K562 (cell line): ENCODE measurements around the gene IBA57. TPM values are rescaled to one million over a fixed set of nuclear protein-coding genes. Genes with fewer than 3 reads are reported as not detected.
A peak's percentile ranks its signal among the peaks of the same experiment; 100 is the strongest.

ENCODE experiments used
- ATAC-seq: fragments of 200-7000 bp; cut with Tn5 transposase; 3 replicates; pipeline ENCODE4 v1.9.1; 2020; ENCODE audit warnings: moderate library complexity
- BruUV-seq: library from RNA; stranded (reverse); fragments of 400-500 nt; replicated peaks from 2 replicates; lab custom pipeline; 2021; lab: Mats Ljungman, UMichigan
- CTCF ChIA-PET: fragments of 300-600 bp; formaldehyde crosslinking; extraction: SDS; loops from one replicate; lab custom pipeline; 2021; ENCODE audit warnings: low intra/inter-chr PET ratio; lab: Yijun Ruan, JAX
- POLR2A ChIA-PET: fragments of 300-600, 350-650 bp; sonication (Branson Sonifier 250); formaldehyde crosslinking; extraction: SDS; loops from one replicate; lab custom pipeline; 2021; ENCODE audit warnings: antibody characterized with exemption, inconsistent platforms; lab: Yijun Ruan, JAX
- DNase-seq, 4 experiments: peaks; one replicate each; pipeline versions ENCODE4 v3.0.0 to v3.0.0-alpha.2; 2011 to 2018; ENCODE audit warnings: low spot score in 3 of 4, mixed read lengths in 3 of 4; ENCODE audit errors: extremely low read depth in 1 of 4
- FAIRE-seq: peaks from 2 replicates; lab custom pipeline; 2011; peaks lifted over from hg19 to GRCh38; lab: Jason Lieb, UNC
- H2AFZ ChIP-seq: 2 replicates; pipeline ENCODE4 v1.6.0; 2011; ENCODE audit warnings: low read depth, low read length, control low read depth, inconsistent platforms
- H3K27ac ChIP-seq: fragments of 200-600 bp; 3 replicates; pipeline ENCODE4 v1.8.0; 2011; ENCODE audit warnings: low read depth, mild to moderate bottlenecking, control low read depth, inconsistent platforms, low read length, moderate library complexity, mixed read lengths; ENCODE audit errors: extremely low read depth
- H3K27me3 ChIP-seq, 2 experiments: fragments of 300-600 bp in 1 of 2; 2 replicates in 1 of 2; 3 replicates in 1 of 2; pipeline versions ENCODE4 v1.6.0 to v1.8.0; 2011; ENCODE audit warnings: inconsistent platforms in 2 of 2, low read length in 2 of 2, mild to moderate bottlenecking in 1 of 2, mixed read lengths in 1 of 2, moderate library complexity in 1 of 2; ENCODE audit not compliant: control insufficient read depth in 2 of 2, insufficient read depth in 2 of 2
- H3K36me3 ChIP-seq: fragments of 300-600 bp; 3 replicates; pipeline ENCODE4 v1.8.0; 2011; ENCODE audit warnings: mild to moderate bottlenecking, low read length, inconsistent platforms; ENCODE audit not compliant: control insufficient read depth, insufficient read depth
- H3K4me1 ChIP-seq, 2 experiments: fragments of 200-600 bp in 1 of 2; replicated peaks in 1 of 2; 2 replicates in 1 of 2; 3 replicates in 1 of 2; pipeline versions ENCODE4 v1.5.1 to v1.8.0; 2011; ENCODE audit warnings: inconsistent platforms in 2 of 2, low read length in 2 of 2, mild to moderate bottlenecking in 1 of 2, mixed read lengths in 1 of 2, moderate library complexity in 1 of 2; ENCODE audit not compliant: control insufficient read depth in 2 of 2, insufficient read depth in 2 of 2
- H3K4me2 ChIP-seq: 2 replicates; pipeline ENCODE4 v1.6.1; 2011; ENCODE audit warnings: low read length, control low read depth, inconsistent platforms, mixed read lengths; ENCODE audit not compliant: insufficient read depth
- H3K4me3 ChIP-seq: fragments of 200-600 bp; sonication (generic), shearing (Covaris generic); 2 replicates; pipeline ENCODE4 v1.5.1; 2016; ENCODE audit warnings: control low read depth, inconsistent platforms
- H3K79me2 ChIP-seq: fragments of 200-600 bp; 3 replicates; pipeline ENCODE4 v1.8.0; 2011; ENCODE audit warnings: low read length, inconsistent platforms; ENCODE audit not compliant: control insufficient read depth, insufficient read depth
- H3K9ac ChIP-seq, 2 experiments: 2 replicates each; pipeline versions ENCODE4 v1.6.0 to v1.6.1; 2011; ENCODE audit warnings: low read depth in 2 of 2, low read length in 2 of 2, control low read depth in 1 of 2, inconsistent platforms in 1 of 2, mild to moderate bottlenecking in 1 of 2, mixed read lengths in 1 of 2; ENCODE audit not compliant: insufficient read depth in 1 of 2
- H3K9me1 ChIP-seq: one replicate; pipeline ENCODE4 v1.6.0; 2011; ENCODE audit warnings: inconsistent platforms, mild to moderate bottlenecking, low read length, moderate library complexity; ENCODE audit not compliant: control insufficient read depth, insufficient read depth
- H3K9me3 ChIP-seq: replicated peaks from 2 replicates; pipeline ENCODE4 v1.5.1; 2011; ENCODE audit warnings: low read depth, low read length, inconsistent platforms; ENCODE audit not compliant: control insufficient read depth, insufficient read depth
- H4K20me1 ChIP-seq: replicated peaks from 2 replicates; pipeline ENCODE4 v1.6.1; 2011; ENCODE audit warnings: low read length, inconsistent platforms, mixed read lengths; ENCODE audit not compliant: control insufficient read depth, insufficient read depth
- FOXP1 ChIP-seq: sonication (generic); formaldehyde crosslinking; IDR thresholded peaks from 2 replicates; pipeline ENCODE4 v1.8.0; 2022; ENCODE audit warnings: mild to moderate bottlenecking, missing genetic modification reagents
- KHSRP ChIP-seq: fragments of 450-650 bp; IDR thresholded peaks from 2 replicates; pipeline ENCODE4 v1.6.1; 2017
- MTA3 ChIP-seq: fragments of 450-650 bp; formaldehyde crosslinking; IDR thresholded peaks from 2 replicates; pipeline ENCODE4 v1.6.1; 2017; ENCODE audit warnings: mild to moderate bottlenecking, borderline replicate concordance
- SRSF9 ChIP-seq: fragments of 200-400 bp; formaldehyde crosslinking; IDR thresholded peaks from 2 replicates; pipeline ENCODE4 v1.6.1; 2017; ENCODE audit warnings: low read depth, low read length, borderline replicate concordance
- STAT5A ChIP-seq: IDR thresholded peaks from 2 replicates; pipeline ENCODE4 v1.6.1; 2012; ENCODE audit warnings: low read length, inconsistent platforms, borderline replicate concordance
- WGBS: fragments of 100-300 bp; shearing (Covaris generic); methylation state at CpG from one replicate; pipeline ENCODE4 v1.1.6; 2016; ENCODE audit warnings: low coverage, mixed read lengths; ENCODE audit not compliant: insufficient coverage; ENCODE audit errors: missing lambda C conversion rate; 5-methylcytosine and 5-hydroxymethylcytosine counted together
- in situ Hi-C: fragments of 300-500 bp; cut with MboI; formaldehyde crosslinking; loops from 4 replicates; pipeline ENCODE4 v1.15.0; 2018; ENCODE audit warnings: inconsistent platforms, mixed read lengths
- intact Hi-C: fragments of 100-400 bp; cut with micrococcal nuclease; formaldehyde crosslinking; loops from 2 replicates; pipeline ENCODE4 v1.14.2; 2022
- polyA plus RNA-seq, 8 experiments: library from polyadenylated mRNA; depleted of rRNA in 4 of 8; stranded (reverse) in 5 of 8; unstranded in 3 of 8; fragments of >200 nt; fragmentation: Nextera tagmentation in 2 of 8; fragmentation: Illumina TruSeq in 1 of 8; extraction: Ambion mirVana in 2 of 8; extraction: Trizol in 1 of 8; gene quantifications; 2 replicates each; pipeline versions ENCODE4 v1.2.1 to v1.2.3, GENCODE V29; 2011 to 2014; ENCODE audit warnings: inconsistent platforms in 1 of 8, missing spikeins in 1 of 8
- total RNA-seq, 7 experiments: library from RNA; depleted of rRNA in 6 of 7; stranded (reverse); fragments of >200 nt in 6 of 7; fragmentation: Illumina TruSeq in 2 of 7; extraction: Trizol in 2 of 7; gene quantifications; 2 replicates each; pipeline versions ENCODE4 v1.2.1 to v1.2.3, GENCODE V29; 2011 to 2021; ENCODE audit warnings: low replicate concordance in 1 of 7
- TF ChIP-seq, protein P1 (sequence below): fragments of 250-450 bp; sonication (Bioruptor Pico); IDR thresholded peaks from 2 replicates; pipeline ENCODE4 v1.8.0; 2022; ENCODE audit warnings: moderate library complexity, mild to moderate bottlenecking, inconsistent platforms
- TF ChIP-seq, protein P2 (sequence below): fragments of 250-450 bp; sonication (Bioruptor Pico); IDR thresholded peaks from 2 replicates; pipeline ENCODE4 v1.5.0; 2020; ENCODE audit warnings: mild to moderate bottlenecking, borderline replicate concordance
- TF ChIP-seq, protein P3 (sequence below): fragments of 450-650 bp; IDR thresholded peaks from 2 replicates; pipeline ENCODE4 v1.6.1; 2016; ENCODE audit warnings: low read depth

IBA57 gene
- total and polyA plus RNA-seq, 9 of the 15 experiments (the other 6 are each of a cell fraction or from before 2014, with no cell fraction given) = 0.77 to 15.5 (median 2.7) TPM

DNA sequence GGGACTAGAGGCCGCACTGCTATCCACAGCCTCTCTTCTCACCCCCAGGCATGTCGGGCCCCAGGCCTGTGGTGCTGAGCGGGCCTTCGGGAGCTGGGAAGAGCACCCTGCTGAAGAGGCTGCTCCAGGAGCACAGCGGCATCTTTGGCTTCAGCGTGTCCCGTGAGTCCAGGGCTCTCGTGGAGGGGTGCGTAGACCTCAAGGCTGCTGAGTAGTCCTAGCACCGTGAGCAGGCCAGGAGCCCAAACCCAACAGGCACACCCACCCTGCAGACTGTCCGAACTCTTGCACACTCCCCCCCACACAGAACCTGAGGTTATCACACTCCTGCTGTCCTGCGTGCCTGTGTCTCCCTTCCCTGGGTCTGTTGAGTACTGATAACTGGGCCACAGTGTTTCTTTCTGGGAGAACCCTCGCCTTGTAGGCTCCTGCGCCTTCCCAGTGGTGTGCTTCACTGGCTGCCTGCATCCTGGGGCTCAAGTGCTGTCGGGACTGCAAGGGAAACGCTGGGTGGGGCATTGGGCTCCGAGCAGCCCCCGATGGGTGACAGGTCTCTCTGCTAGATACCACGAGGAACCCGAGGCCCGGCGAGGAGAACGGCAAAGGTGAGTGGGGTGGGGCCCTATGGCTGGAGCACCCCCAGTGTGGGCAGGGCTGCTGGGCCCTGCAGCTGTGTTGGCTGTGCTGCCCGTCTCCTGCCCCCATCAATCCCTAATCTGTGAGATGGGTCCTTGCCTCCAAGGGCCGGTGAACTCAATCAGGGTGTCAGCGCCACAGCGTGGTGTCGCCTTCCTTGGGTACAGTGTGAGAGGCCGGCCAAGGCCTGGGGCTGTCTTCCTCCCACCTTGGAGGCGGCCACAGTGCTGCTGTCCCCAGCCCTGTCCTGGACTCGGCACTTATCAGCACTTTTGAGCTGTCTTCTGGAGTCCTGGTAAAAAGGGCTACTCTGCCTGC is 19.9 kb upstream of the IBA57 start:
- Histone ChIP-seq H3K9me1 (peaks cover 24% of the 10 kb centered on the region), H3K36me3 (peaks cover 63% of the 10 kb centered on the region; the same call in 2 of the 3 replicates), H3K4me3 (no peak overlapping the region), H3K79me2 (peaks cover 90% of the 10 kb centered on the region), H3K27me3 (no peaks in the 10 kb centered on the region), H3K4me1 (peaks cover 70 to 99% of the 10 kb centered on the region in 2 experiments), H2AFZ (no peak overlapping the region), H3K4me2 (peak overlapping the region; percentile 74), H3K27ac (peak overlapping the region; percentile 58), H4K20me1 (peaks cover 66% of the 10 kb centered on the region), H3K9me3 (no peaks in the 10 kb centered on the region), H3K9ac (peak overlapping the region; percentile 37 to 86; a peak in 3 of 4 replicates)
- BruUV-seq = no TSS peak
- DNase-seq (peak; percentile 69 to 97 (median 84)), ATAC-seq (peak; percentile 62), FAIRE-seq (peak; percentile 99)
- CTCF ChIA-PET = no interaction called here
- WGBS = 15% methylated on average over 31 of the region's 31 CpGs
- POLR2A ChIA-PET = interaction anchor here (0.7 to 6.0 kb wide), 10 partner anchors 8 to 313 kb away, joined by 3 to 47 read pairs (median 4); partner anchors contain the start of genes ARF1 and IBA57
- in situ Hi-C loops = no loop called here
- intact Hi-C loops = loop anchor here (1.0 kb wide), 1 partner anchor 19 kb away; no protein-coding TSS in a partner anchor
- TF ChIP-seq SRSF9 (no peak), FOXP1 (CRISPR knock-in tag) (no peak), STAT5A (peak; percentile 89), MTA3 (peak; percentile 89; the same call in 1 of the 2 replicates), KHSRP (peak; percentile 60; the same call in 1 of the 2 replicates)
- TF ChIP-seq, protein P1, sequence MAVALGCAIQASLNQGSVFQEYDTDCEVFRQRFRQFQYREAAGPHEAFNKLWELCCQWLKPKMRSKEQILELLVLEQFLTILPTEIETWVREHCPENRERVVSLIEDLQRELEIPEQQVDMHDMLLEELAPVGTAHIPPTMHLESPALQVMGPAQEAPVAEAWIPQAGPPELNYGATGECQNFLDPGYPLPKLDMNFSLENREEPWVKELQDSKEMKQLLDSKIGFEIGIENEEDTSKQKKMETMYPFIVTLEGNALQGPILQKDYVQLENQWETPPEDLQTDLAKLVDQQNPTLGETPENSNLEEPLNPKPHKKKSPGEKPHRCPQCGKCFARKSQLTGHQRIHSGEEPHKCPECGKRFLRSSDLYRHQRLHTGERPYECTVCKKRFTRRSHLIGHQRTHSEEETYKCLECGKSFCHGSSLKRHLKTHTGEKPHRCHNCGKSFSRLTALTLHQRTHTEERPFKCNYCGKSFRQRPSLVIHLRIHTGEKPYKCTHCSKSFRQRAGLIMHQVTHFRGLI = no peak
- TF ChIP-seq, protein P2, sequence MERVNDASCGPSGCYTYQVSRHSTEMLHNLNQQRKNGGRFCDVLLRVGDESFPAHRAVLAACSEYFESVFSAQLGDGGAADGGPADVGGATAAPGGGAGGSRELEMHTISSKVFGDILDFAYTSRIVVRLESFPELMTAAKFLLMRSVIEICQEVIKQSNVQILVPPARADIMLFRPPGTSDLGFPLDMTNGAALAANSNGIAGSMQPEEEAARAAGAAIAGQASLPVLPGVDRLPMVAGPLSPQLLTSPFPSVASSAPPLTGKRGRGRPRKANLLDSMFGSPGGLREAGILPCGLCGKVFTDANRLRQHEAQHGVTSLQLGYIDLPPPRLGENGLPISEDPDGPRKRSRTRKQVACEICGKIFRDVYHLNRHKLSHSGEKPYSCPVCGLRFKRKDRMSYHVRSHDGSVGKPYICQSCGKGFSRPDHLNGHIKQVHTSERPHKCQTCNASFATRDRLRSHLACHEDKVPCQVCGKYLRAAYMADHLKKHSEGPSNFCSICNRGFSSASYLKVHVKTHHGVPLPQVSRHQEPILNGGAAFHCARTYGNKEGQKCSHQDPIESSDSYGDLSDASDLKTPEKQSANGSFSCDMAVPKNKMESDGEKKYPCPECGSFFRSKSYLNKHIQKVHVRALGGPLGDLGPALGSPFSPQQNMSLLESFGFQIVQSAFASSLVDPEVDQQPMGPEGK (CRISPR knock-in tag) = no peak
- TF ChIP-seq, protein P3, sequence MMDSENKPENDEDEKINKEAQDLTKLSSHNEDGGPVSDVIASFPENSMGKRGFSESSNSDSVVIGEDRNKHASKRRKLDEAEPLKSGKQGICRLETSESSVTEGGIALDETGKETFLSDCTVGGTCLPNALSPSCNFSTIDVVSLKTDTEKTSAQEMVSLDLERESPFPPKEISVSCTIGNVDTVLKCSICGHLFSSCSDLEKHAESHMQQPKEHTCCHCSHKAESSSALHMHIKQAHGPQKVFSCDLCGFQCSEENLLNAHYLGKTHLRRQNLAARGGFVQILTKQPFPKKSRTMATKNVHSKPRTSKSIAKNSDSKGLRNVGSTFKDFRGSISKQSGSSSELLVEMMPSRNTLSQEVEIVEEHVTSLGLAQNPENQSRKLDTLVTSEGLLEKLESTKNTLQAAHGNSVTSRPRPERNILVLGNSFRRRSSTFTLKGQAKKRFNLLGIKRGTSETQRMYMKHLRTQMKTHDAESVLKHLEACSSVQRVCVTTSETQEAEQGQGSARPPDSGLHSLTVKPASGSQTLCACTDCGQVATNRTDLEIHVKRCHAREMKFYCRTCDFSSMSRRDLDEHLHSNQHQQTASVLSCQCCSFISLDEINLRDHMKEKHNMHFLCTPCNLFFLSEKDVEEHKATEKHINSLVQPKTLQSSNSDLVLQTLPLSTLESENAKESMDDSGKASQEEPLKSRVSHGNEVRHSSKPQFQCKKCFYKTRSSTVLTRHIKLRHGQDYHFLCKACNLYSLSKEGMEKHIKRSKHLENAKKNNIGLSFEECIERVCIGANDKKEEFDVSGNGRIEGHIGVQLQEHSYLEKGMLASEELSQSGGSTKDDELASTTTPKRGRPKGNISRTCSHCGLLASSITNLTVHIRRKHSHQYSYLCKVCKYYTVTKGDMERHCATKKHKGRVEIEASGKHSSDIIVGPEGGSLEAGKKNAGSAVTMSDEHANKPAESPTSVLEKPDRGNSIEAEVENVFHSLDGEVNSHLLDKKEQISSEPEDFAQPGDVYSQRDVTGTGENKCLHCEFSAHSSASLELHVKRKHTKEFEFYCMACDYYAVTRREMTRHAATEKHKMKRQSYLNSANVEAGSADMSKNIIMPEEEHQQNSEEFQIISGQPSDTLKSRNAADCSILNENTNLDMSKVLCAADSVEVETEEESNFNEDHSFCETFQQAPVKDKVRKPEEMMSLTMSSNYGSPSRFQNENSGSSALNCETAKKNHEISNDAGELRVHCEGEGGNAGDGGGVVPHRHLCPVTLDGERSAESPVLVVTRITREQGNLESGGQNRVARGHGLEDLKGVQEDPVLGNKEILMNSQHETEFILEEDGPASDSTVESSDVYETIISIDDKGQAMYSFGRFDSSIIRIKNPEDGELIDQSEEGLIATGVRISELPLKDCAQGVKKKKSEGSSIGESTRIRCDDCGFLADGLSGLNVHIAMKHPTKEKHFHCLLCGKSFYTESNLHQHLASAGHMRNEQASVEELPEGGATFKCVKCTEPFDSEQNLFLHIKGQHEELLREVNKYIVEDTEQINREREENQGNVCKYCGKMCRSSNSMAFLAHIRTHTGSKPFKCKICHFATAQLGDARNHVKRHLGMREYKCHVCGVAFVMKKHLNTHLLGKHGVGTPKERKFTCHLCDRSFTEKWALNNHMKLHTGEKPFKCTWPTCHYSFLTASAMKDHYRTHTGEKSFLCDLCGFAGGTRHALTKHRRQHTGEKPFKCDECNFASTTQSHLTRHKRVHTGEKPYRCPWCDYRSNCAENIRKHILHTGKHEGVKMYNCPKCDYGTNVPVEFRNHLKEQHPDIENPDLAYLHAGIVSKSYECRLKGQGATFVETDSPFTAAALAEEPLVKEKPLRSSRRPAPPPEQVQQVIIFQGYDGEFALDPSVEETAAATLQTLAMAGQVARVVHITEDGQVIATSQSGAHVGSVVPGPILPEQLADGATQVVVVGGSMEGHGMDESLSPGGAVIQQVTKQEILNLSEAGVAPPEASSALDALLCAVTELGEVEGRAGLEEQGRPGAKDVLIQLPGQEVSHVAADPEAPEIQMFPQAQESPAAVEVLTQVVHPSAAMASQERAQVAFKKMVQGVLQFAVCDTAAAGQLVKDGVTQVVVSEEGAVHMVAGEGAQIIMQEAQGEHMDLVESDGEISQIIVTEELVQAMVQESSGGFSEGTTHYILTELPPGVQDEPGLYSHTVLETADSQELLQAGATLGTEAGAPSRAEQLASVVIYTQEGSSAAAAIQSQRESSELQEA = no peak
